ENCODE results near the gene OCSTAMP.

The OCSTAMP gene

GRCh38 chr20:46544576-46544975 lies 5.9 kb downstream of the OCSTAMP start:
- H3K18ac ChIP-seq (ENCODE audit: low read length) = no peak overlapping the region
- no peak overlapping the region for H3K4me3 ChIP-seq (ENCODE audit: low read length in 2 of 2)
- H4K8ac ChIP-seq (ENCODE audit: low read depth, low read length) = no peak overlapping the region
- H3K36me3 ChIP-seq (replicated peaks in 1 of 2; ENCODE audit: control insufficient read depth in 2 of 2, insufficient read depth in 2 of 2, low read length in 2 of 2) = no peaks in the 10 kb centered on the region
- no peak overlapping the region for H3K27ac ChIP-seq (replicated peaks; ENCODE audit: low read length)
- no peaks in the 10 kb centered on the region for H3K27me3 ChIP-seq (ENCODE audit: control insufficient read depth in 3 of 3, insufficient read depth in 3 of 3, low read depth in 1 of 3, low read length in 3 of 3)
- DNase-seq (ENCODE audit: low spot score) = no peak
- WGBS, 2 donors (ENCODE audit: extremely low coverage in 2 of 2, insufficient read length in 2 of 2, insufficient replicate concordance in 1 of 2) = no CpG with 5 or more reads among the region's 3 CpGs
- no peak overlapping the region for H3K23ac ChIP-seq (ENCODE audit: low read depth, low read length, poor library complexity)
- no peak overlapping the region for H2BK15ac ChIP-seq (ENCODE audit: low read length)
- no peak overlapping the region for H2AFZ ChIP-seq (ENCODE audit: low read length)
- no peak overlapping the region for H2BK12ac ChIP-seq (ENCODE audit: low read length)
- H2BK5ac ChIP-seq (ENCODE audit: low read length) = no peak overlapping the region
- no peak overlapping the region for H3K9ac ChIP-seq (ENCODE audit: low read depth, low read length, poor library complexity)
- no peaks in the 10 kb centered on the region for H3K79me1 ChIP-seq (ENCODE audit: low read depth, low read length)
- H3K4me1 ChIP-seq (ENCODE audit: control insufficient read depth in 2 of 2, insufficient read depth in 1 of 2, low read depth in 1 of 2, low read length in 2 of 2) = no peaks in the 10 kb centered on the region
- H2AK5ac ChIP-seq (ENCODE audit: low read depth, low read length) = no peak overlapping the region
- H3K9me3 ChIP-seq (replicated peaks in 1 of 2; ENCODE audit: control insufficient read depth in 2 of 2, insufficient read depth in 1 of 2, low read depth in 1 of 2, low read length in 2 of 2) = no peaks in the 10 kb centered on the region
- no peak overlapping the region for H3K14ac ChIP-seq (ENCODE audit: low read length)
- H2BK120ac ChIP-seq (ENCODE audit: low read depth, low read length) = no peak overlapping the region
- no peak overlapping the region for H3K4me2 ChIP-seq (ENCODE audit: insufficient read depth, low read length, poor library complexity, severe bottlenecking)
- no peak overlapping the region for H4K91ac ChIP-seq (ENCODE audit: low read depth, low read length, poor library complexity)
- H3K4ac ChIP-seq (ENCODE audit: low read length) = no peak overlapping the region

GRCh38 chr20:46543959-46544358 lies 6.5 kb downstream of the OCSTAMP start:
- no peaks in the 10 kb centered on the region for H3K79me1 ChIP-seq (ENCODE audit: low read depth, low read length)
- no peak overlapping the region for H3K23ac ChIP-seq (ENCODE audit: low read depth, low read length, poor library complexity)
- H4K8ac ChIP-seq (ENCODE audit: low read depth, low read length) = no peak overlapping the region
- no peak overlapping the region for H2BK15ac ChIP-seq (ENCODE audit: low read length)
- H3K4me1 ChIP-seq (ENCODE audit: control insufficient read depth in 2 of 2, insufficient read depth in 1 of 2, low read depth in 1 of 2, low read length in 2 of 2) = no peaks in the 10 kb centered on the region
- H3K4me3 ChIP-seq (ENCODE audit: low read length in 2 of 2) = no peak overlapping the region
- no peak overlapping the region for H3K9ac ChIP-seq (ENCODE audit: low read depth, low read length, poor library complexity)
- no peak for DNase-seq (ENCODE audit: low spot score)
- no peak overlapping the region for H2AK5ac ChIP-seq (ENCODE audit: low read depth, low read length)
- no peaks in the 10 kb centered on the region for H3K27me3 ChIP-seq (ENCODE audit: control insufficient read depth in 3 of 3, insufficient read depth in 3 of 3, low read depth in 1 of 3, low read length in 3 of 3)
- no CpG with 5 or more reads among the region's 1 CpG for WGBS, 2 donors (ENCODE audit: extremely low coverage in 2 of 2, insufficient read length in 2 of 2, insufficient replicate concordance in 1 of 2)
- no peaks in the 10 kb centered on the region for H3K36me3 ChIP-seq (replicated peaks in 1 of 2; ENCODE audit: control insufficient read depth in 2 of 2, insufficient read depth in 2 of 2, low read length in 2 of 2)
- no peak overlapping the region for H4K91ac ChIP-seq (ENCODE audit: low read depth, low read length, poor library complexity)
- no peak overlapping the region for H3K27ac ChIP-seq (replicated peaks; ENCODE audit: low read length)
- no peak overlapping the region for H2AFZ ChIP-seq (ENCODE audit: low read length)
- no peak overlapping the region for H2BK12ac ChIP-seq (ENCODE audit: low read length)
- H3K4me2 ChIP-seq (ENCODE audit: insufficient read depth, low read length, poor library complexity, severe bottlenecking) = no peak overlapping the region
- no peaks in the 10 kb centered on the region for H3K9me3 ChIP-seq (replicated peaks in 1 of 2; ENCODE audit: control insufficient read depth in 2 of 2, insufficient read depth in 1 of 2, low read depth in 1 of 2, low read length in 2 of 2)
- H2BK5ac ChIP-seq (ENCODE audit: low read length) = no peak overlapping the region
- no peak overlapping the region for H2BK120ac ChIP-seq (ENCODE audit: low read depth, low read length)
- no peak overlapping the region for H3K18ac ChIP-seq (ENCODE audit: low read length)
- no peak overlapping the region for H3K4ac ChIP-seq (ENCODE audit: low read length)
- H3K14ac ChIP-seq (ENCODE audit: low read length) = no peak overlapping the region

- no peaks in the 10 kb centered on the region for H3K36me3 ChIP-seq (replicated peaks in 1 of 2; ENCODE audit: control insufficient read depth in 2 of 2, insufficient read depth in 2 of 2, low read length in 2 of 2)
- no peak overlapping the region for H2AFZ ChIP-seq (ENCODE audit: low read length)
- no peak overlapping the region for H3K4me3 ChIP-seq (ENCODE audit: low read length in 2 of 2)
- no peak overlapping the region for H3K27ac ChIP-seq (replicated peaks; ENCODE audit: low read length)
- no peak overlapping the region for H4K8ac ChIP-seq (ENCODE audit: low read depth, low read length)
- no peak overlapping the region for H2BK12ac ChIP-seq (ENCODE audit: low read length)
- no peak overlapping the region for H3K9ac ChIP-seq (ENCODE audit: low read depth, low read length, poor library complexity)
- no peak overlapping the region for H2BK5ac ChIP-seq (ENCODE audit: low read length)
- no peak overlapping the region for H3K23ac ChIP-seq (ENCODE audit: low read depth, low read length, poor library complexity)
- no peaks in the 10 kb centered on the region for H3K4me1 ChIP-seq (ENCODE audit: control insufficient read depth in 2 of 2, insufficient read depth in 1 of 2, low read depth in 1 of 2, low read length in 2 of 2)
- WGBS, 2 donors (ENCODE audit: extremely low coverage in 2 of 2, insufficient read length in 2 of 2, insufficient replicate concordance in 1 of 2) = no CpG with 5 or more reads among the region's 4 CpGs
- H3K18ac ChIP-seq (ENCODE audit: low read length) = no peak overlapping the region
- H3K79me1 ChIP-seq (ENCODE audit: low read depth, low read length) = no peaks in the 10 kb centered on the region
- no peak overlapping the region for H4K91ac ChIP-seq (ENCODE audit: low read depth, low read length, poor library complexity)
- H3K27me3 ChIP-seq (ENCODE audit: control insufficient read depth in 3 of 3, insufficient read depth in 3 of 3, low read depth in 1 of 3, low read length in 3 of 3) = no peaks in the 10 kb centered on the region
- DNase-seq (ENCODE audit: low spot score) = no peak
- no peak overlapping the region for H3K4me2 ChIP-seq (ENCODE audit: insufficient read depth, low read length, poor library complexity, severe bottlenecking)
- no peak overlapping the region for H2AK5ac ChIP-seq (ENCODE audit: low read depth, low read length)
- no peaks in the 10 kb centered on the region for H3K9me3 ChIP-seq (replicated peaks in 1 of 2; ENCODE audit: control insufficient read depth in 2 of 2, insufficient read depth in 1 of 2, low read depth in 1 of 2, low read length in 2 of 2)
- H3K4ac ChIP-seq (ENCODE audit: low read length) = no peak overlapping the region
- H2BK15ac ChIP-seq (ENCODE audit: low read length) = no peak overlapping the region
- H2BK120ac ChIP-seq (ENCODE audit: low read depth, low read length) = no peak overlapping the region
- no peak overlapping the region for H3K14ac ChIP-seq (ENCODE audit: low read length)
These were observed 7.4 kb downstream of the OCSTAMP start for GRCh38 chr20:46543033-46543432.

- H3K23ac ChIP-seq (ENCODE audit: low read depth, low read length, poor library complexity) = no peak overlapping the region
- H4K8ac ChIP-seq (ENCODE audit: low read depth, low read length) = no peak overlapping the region
- no peak overlapping the region for H4K91ac ChIP-seq (ENCODE audit: low read depth, low read length, poor library complexity)
- no peak overlapping the region for H3K14ac ChIP-seq (ENCODE audit: low read length)
- H3K27ac ChIP-seq (replicated peaks; ENCODE audit: low read length) = no peak overlapping the region
- no peak overlapping the region for H3K4me2 ChIP-seq (ENCODE audit: insufficient read depth, low read length, poor library complexity, severe bottlenecking)
- H3K18ac ChIP-seq (ENCODE audit: low read length) = no peak overlapping the region
- H2AFZ ChIP-seq (ENCODE audit: low read length) = no peak overlapping the region
- no peak overlapping the region for H3K9ac ChIP-seq (ENCODE audit: low read depth, low read length, poor library complexity)
- no peak overlapping the region for H2BK15ac ChIP-seq (ENCODE audit: low read length)
- WGBS, 2 donors (ENCODE audit: extremely low coverage in 2 of 2, insufficient read length in 2 of 2, insufficient replicate concordance in 1 of 2) = no CpG with 5 or more reads among the region's 36 CpGs
- H2BK12ac ChIP-seq (ENCODE audit: low read length) = peak overlapping the region; percentile 53
- no peaks in the 10 kb centered on the region for H3K4me1 ChIP-seq (ENCODE audit: control insufficient read depth in 2 of 2, insufficient read depth in 1 of 2, low read depth in 1 of 2, low read length in 2 of 2)
- no peaks in the 10 kb centered on the region for H3K27me3 ChIP-seq (ENCODE audit: control insufficient read depth in 3 of 3, insufficient read depth in 3 of 3, low read depth in 1 of 3, low read length in 3 of 3)
- no peak overlapping the region for H2AK5ac ChIP-seq (ENCODE audit: low read depth, low read length)
- H3K9me3 ChIP-seq (replicated peaks in 1 of 2; ENCODE audit: control insufficient read depth in 2 of 2, insufficient read depth in 1 of 2, low read depth in 1 of 2, low read length in 2 of 2) = no peaks in the 10 kb centered on the region
- DNase-seq (ENCODE audit: low spot score) = no peak
- H3K4me3 ChIP-seq (ENCODE audit: low read length in 2 of 2) = no peak overlapping the region
- H3K36me3 ChIP-seq (replicated peaks in 1 of 2; ENCODE audit: control insufficient read depth in 2 of 2, insufficient read depth in 2 of 2, low read length in 2 of 2) = no peaks in the 10 kb centered on the region
- no peak overlapping the region for H2BK120ac ChIP-seq (ENCODE audit: low read depth, low read length)
- H3K79me1 ChIP-seq (ENCODE audit: low read depth, low read length) = no peaks in the 10 kb centered on the region
- peak overlapping the region; percentile 7 for H3K4ac ChIP-seq (ENCODE audit: low read length)
- H2BK5ac ChIP-seq (ENCODE audit: low read length) = no peak overlapping the region
These were observed 9.1 kb downstream of the OCSTAMP start for GRCh38 chr20:46541229-46541935.

Data from neuronal stem cell (in vitro differentiated cells).